K562 (cell line): ENCODE results near the gene PTPN11. TPM values are rescaled to one million over a fixed set of nuclear protein-coding genes. Genes with fewer than 3 reads are reported as not detected.

Source experiments
- ATAC-seq: fragments of 200-7000 bp; cut with Tn5 transposase; 3 replicates; pipeline ENCODE4 v1.9.1; 2020; ENCODE audit warnings: moderate library complexity
- BruUV-seq: library from RNA; stranded (reverse); fragments of 400-500 nt; replicated peaks from 2 replicates; lab custom pipeline; 2021; lab: Mats Ljungman, UMichigan
- CTCF ChIA-PET: fragments of 300-600 bp; formaldehyde crosslinking; extraction: SDS; loops from one replicate; lab custom pipeline; 2021; ENCODE audit warnings: low intra/inter-chr PET ratio; lab: Yijun Ruan, JAX
- POLR2A ChIA-PET: fragments of 300-600, 350-650 bp; sonication (Branson Sonifier 250); formaldehyde crosslinking; extraction: SDS; loops from one replicate; lab custom pipeline; 2021; ENCODE audit warnings: antibody characterized with exemption, inconsistent platforms; lab: Yijun Ruan, JAX
- DNase-seq, 4 experiments: peaks; one replicate each; pipeline versions ENCODE4 v3.0.0 to v3.0.0-alpha.2; 2011 to 2018; ENCODE audit warnings: low spot score in 3 of 4, mixed read lengths in 3 of 4; ENCODE audit errors: extremely low read depth in 1 of 4
- FAIRE-seq: peaks from 2 replicates; lab custom pipeline; 2011; peaks lifted over from hg19 to GRCh38; lab: Jason Lieb, UNC
- H2AFZ ChIP-seq: 2 replicates; pipeline ENCODE4 v1.6.0; 2011; ENCODE audit warnings: low read depth, low read length, control low read depth, inconsistent platforms
- H3K27ac ChIP-seq: fragments of 200-600 bp; 3 replicates; pipeline ENCODE4 v1.8.0; 2011; ENCODE audit warnings: low read depth, mild to moderate bottlenecking, control low read depth, inconsistent platforms, low read length, moderate library complexity, mixed read lengths; ENCODE audit errors: extremely low read depth
- H3K27me3 ChIP-seq, 2 experiments: fragments of 300-600 bp in 1 of 2; 2 replicates in 1 of 2; 3 replicates in 1 of 2; pipeline versions ENCODE4 v1.6.0 to v1.8.0; 2011; ENCODE audit warnings: inconsistent platforms in 2 of 2, low read length in 2 of 2, mild to moderate bottlenecking in 1 of 2, mixed read lengths in 1 of 2, moderate library complexity in 1 of 2; ENCODE audit not compliant: control insufficient read depth in 2 of 2, insufficient read depth in 2 of 2
- H3K36me3 ChIP-seq: fragments of 300-600 bp; 3 replicates; pipeline ENCODE4 v1.8.0; 2011; ENCODE audit warnings: mild to moderate bottlenecking, low read length, inconsistent platforms; ENCODE audit not compliant: control insufficient read depth, insufficient read depth
- H3K4me1 ChIP-seq, 2 experiments: fragments of 200-600 bp in 1 of 2; replicated peaks in 1 of 2; 2 replicates in 1 of 2; 3 replicates in 1 of 2; pipeline versions ENCODE4 v1.5.1 to v1.8.0; 2011; ENCODE audit warnings: inconsistent platforms in 2 of 2, low read length in 2 of 2, mild to moderate bottlenecking in 1 of 2, mixed read lengths in 1 of 2, moderate library complexity in 1 of 2; ENCODE audit not compliant: control insufficient read depth in 2 of 2, insufficient read depth in 2 of 2
- H3K4me2 ChIP-seq: 2 replicates; pipeline ENCODE4 v1.6.1; 2011; ENCODE audit warnings: low read length, control low read depth, inconsistent platforms, mixed read lengths; ENCODE audit not compliant: insufficient read depth
- H3K4me3 ChIP-seq: fragments of 200-600 bp; sonication (generic), shearing (Covaris generic); 2 replicates; pipeline ENCODE4 v1.5.1; 2016; ENCODE audit warnings: control low read depth, inconsistent platforms
- H3K79me2 ChIP-seq: fragments of 200-600 bp; 3 replicates; pipeline ENCODE4 v1.8.0; 2011; ENCODE audit warnings: low read length, inconsistent platforms; ENCODE audit not compliant: control insufficient read depth, insufficient read depth
- H3K9ac ChIP-seq, 2 experiments: 2 replicates each; pipeline versions ENCODE4 v1.6.0 to v1.6.1; 2011; ENCODE audit warnings: low read depth in 2 of 2, low read length in 2 of 2, control low read depth in 1 of 2, inconsistent platforms in 1 of 2, mild to moderate bottlenecking in 1 of 2, mixed read lengths in 1 of 2; ENCODE audit not compliant: insufficient read depth in 1 of 2
- H3K9me1 ChIP-seq: one replicate; pipeline ENCODE4 v1.6.0; 2011; ENCODE audit warnings: inconsistent platforms, mild to moderate bottlenecking, low read length, moderate library complexity; ENCODE audit not compliant: control insufficient read depth, insufficient read depth
- H3K9me3 ChIP-seq: replicated peaks from 2 replicates; pipeline ENCODE4 v1.5.1; 2011; ENCODE audit warnings: low read depth, low read length, inconsistent platforms; ENCODE audit not compliant: control insufficient read depth, insufficient read depth
- H4K20me1 ChIP-seq: replicated peaks from 2 replicates; pipeline ENCODE4 v1.6.1; 2011; ENCODE audit warnings: low read length, inconsistent platforms, mixed read lengths; ENCODE audit not compliant: control insufficient read depth, insufficient read depth
- BRD4 ChIP-seq: fragments of 200-600 bp; sonication (generic); IDR thresholded peaks from 2 replicates; pipeline ENCODE4 v1.6.1; 2017; ENCODE audit warnings: inconsistent platforms
- CCNT2 ChIP-seq: IDR thresholded peaks from 2 replicates; pipeline ENCODE4 v1.6.1; 2011; ENCODE audit warnings: borderline replicate concordance, low read depth, mild to moderate bottlenecking, moderate library complexity, mixed read lengths, low read length; ENCODE audit not compliant: insufficient read length; ENCODE audit errors: extremely low read depth
- EP400 ChIP-seq: fragments of 450-650 bp; IDR thresholded peaks from 2 replicates; pipeline ENCODE4 v1.6.1; 2017; ENCODE audit warnings: antibody characterized with exemption, mild to moderate bottlenecking, moderate library complexity
- GATA2 ChIP-seq: sonication (generic); formaldehyde crosslinking; IDR thresholded peaks from 2 replicates; pipeline ENCODE4 v1.4.0; 2020; ENCODE audit warnings: mild to moderate bottlenecking, missing genetic modification reagents
- IFI16 ChIP-seq: fragments of 250-450 bp; sonication (Bioruptor Pico); IDR thresholded peaks from 2 replicates; pipeline ENCODE4 v2.1.2; 2022; ENCODE audit warnings: mild to moderate bottlenecking, inconsistent platforms
- MECOM ChIP-seq: fragments of 250-450 bp; sonication (Bioruptor Pico); IDR thresholded peaks from 2 replicates; pipeline ENCODE4 v1.8.0; 2022; ENCODE audit warnings: inconsistent platforms
- NELFE ChIP-seq: IDR thresholded peaks from 2 replicates; pipeline ENCODE4 v1.6.1; 2011; ENCODE audit warnings: mild to moderate bottlenecking; ENCODE audit not compliant: insufficient read depth, insufficient read length
- PBX2 ChIP-seq, 2 experiments: IDR thresholded peaks in 1 of 2; conservative IDR thresholded peaks in 1 of 2; 2 replicates each; pipeline ENCODE4 v1.6.1; 2016; ENCODE audit warnings: low read depth in 2 of 2, mild to moderate bottlenecking in 1 of 2, missing compliant biosample characterization in 1 of 2, missing genetic modification characterization in 1 of 2, moderate library complexity in 1 of 2
- PHB2 ChIP-seq: fragments of 450-650 bp; IDR thresholded peaks from 2 replicates; pipeline ENCODE4 v1.6.1; 2017; ENCODE audit warnings: low read depth
- POLR2A ChIP-seq: fragments of 450-650 bp; conservative IDR thresholded peaks from 2 replicates; pipeline ENCODE4 v1.6.1; 2016
- WHSC1 ChIP-seq: IDR thresholded peaks from one replicate; pipeline ENCODE4 v1.6.1; 2012; ENCODE audit warnings: low read length, control low read depth, inconsistent platforms
- ZNF551 ChIP-seq: fragments of 250-450 bp; sonication (Bioruptor Pico); IDR thresholded peaks from 2 replicates; pipeline ENCODE4 v1.5.0; 2021; ENCODE audit warnings: mild to moderate bottlenecking, moderate library complexity
- ZNF707 ChIP-seq: fragments of 250-450 bp; sonication (Bioruptor Pico); conservative IDR thresholded peaks from 2 replicates; pipeline ENCODE4 v1.8.0; 2022; ENCODE audit warnings: inconsistent platforms, mild to moderate bottlenecking, moderate library complexity
- WGBS: fragments of 100-300 bp; shearing (Covaris generic); methylation state at CpG from one replicate; pipeline ENCODE4 v1.1.6; 2016; ENCODE audit warnings: low coverage, mixed read lengths; ENCODE audit not compliant: insufficient coverage; ENCODE audit errors: missing lambda C conversion rate; 5-methylcytosine and 5-hydroxymethylcytosine counted together
- in situ Hi-C: fragments of 300-500 bp; cut with MboI; formaldehyde crosslinking; loops from 4 replicates; pipeline ENCODE4 v1.15.0; 2018; ENCODE audit warnings: inconsistent platforms, mixed read lengths
- intact Hi-C: fragments of 100-400 bp; cut with micrococcal nuclease; formaldehyde crosslinking; loops from 2 replicates; pipeline ENCODE4 v1.14.2; 2022
- polyA plus RNA-seq, 8 experiments: library from polyadenylated mRNA; depleted of rRNA in 4 of 8; stranded (reverse) in 5 of 8; unstranded in 3 of 8; fragments of >200 nt; fragmentation: Nextera tagmentation in 2 of 8; fragmentation: Illumina TruSeq in 1 of 8; extraction: Ambion mirVana in 2 of 8; extraction: Trizol in 1 of 8; gene quantifications; 2 replicates each; pipeline versions ENCODE4 v1.2.1 to v1.2.3, GENCODE V29; 2011 to 2014; ENCODE audit warnings: inconsistent platforms in 1 of 8, missing spikeins in 1 of 8
- total RNA-seq, 7 experiments: library from RNA; depleted of rRNA in 6 of 7; stranded (reverse); fragments of >200 nt in 6 of 7; fragmentation: Illumina TruSeq in 2 of 7; extraction: Trizol in 2 of 7; gene quantifications; 2 replicates each; pipeline versions ENCODE4 v1.2.1 to v1.2.3, GENCODE V29; 2011 to 2021; ENCODE audit warnings: low replicate concordance in 1 of 7
- TF ChIP-seq, protein P1 (sequence below): fragments of 450-650 bp; conservative IDR thresholded peaks from 2 replicates; pipeline ENCODE4 v1.6.1; 2016; ENCODE audit warnings: missing genetic modification characterization, low read depth, mild to moderate bottlenecking, control low read depth, missing compliant biosample characterization
- TF ChIP-seq, protein P2 (sequence below): fragments of 450-650 bp; IDR thresholded peaks from 2 replicates; pipeline ENCODE4 v1.6.1; 2018; ENCODE audit warnings: mild to moderate bottlenecking, low read depth; ENCODE audit not compliant: partially characterized antibody
- TF ChIP-seq, protein P3 (sequence below): sonication (generic); formaldehyde crosslinking; IDR thresholded peaks from 2 replicates; pipeline ENCODE4 v1.8.0; 2022; ENCODE audit warnings: mild to moderate bottlenecking, missing genetic modification reagents

Gene PTPN11
- total and polyA plus RNA-seq, 9 of the 15 experiments (the other 6 are each of a cell fraction or from before 2014, with no cell fraction given), result 22.5 to 126 (median 79.7) TPM

- Histone ChIP-seq H3K36me3 (peaks cover 3% of the 10 kb centered on the region; the same call in 2 of the 3 replicates), H3K9me3 (peaks cover 4% of the 10 kb centered on the region), H2AFZ (no peak overlapping the region), H3K4me3 (no peak overlapping the region), H3K27ac (no peak overlapping the region), H3K9me1 (no peaks in the 10 kb centered on the region), H3K79me2 (peaks cover 85% of the 10 kb centered on the region), H3K27me3 (no peaks in the 10 kb centered on the region), H3K4me1 (peaks cover 23 to 24% of the 10 kb centered on the region in 2 experiments), H3K4me2 (no peak overlapping the region), H3K9ac (no peak overlapping the region), H4K20me1 (no peaks in the 10 kb centered on the region)
- BruUV-seq, result no TSS peak
- in situ Hi-C loops, result no loop called here
- FAIRE-seq (no peak), ATAC-seq (peak; percentile 27; the same call in 1 of the 3 replicates), DNase-seq (no peak)
- POLR2A ChIA-PET, result interaction anchor here (0.7 kb wide), 1 partner anchor 1004 kb away, joined by 3 read pairs; no protein-coding TSS in a partner anchor
- intact Hi-C loops, result no loop called here
- no peak for TF ChIP-seq ZNF707
- no peak for TF ChIP-seq PHB2
- TF ChIP-seq, protein P1, sequence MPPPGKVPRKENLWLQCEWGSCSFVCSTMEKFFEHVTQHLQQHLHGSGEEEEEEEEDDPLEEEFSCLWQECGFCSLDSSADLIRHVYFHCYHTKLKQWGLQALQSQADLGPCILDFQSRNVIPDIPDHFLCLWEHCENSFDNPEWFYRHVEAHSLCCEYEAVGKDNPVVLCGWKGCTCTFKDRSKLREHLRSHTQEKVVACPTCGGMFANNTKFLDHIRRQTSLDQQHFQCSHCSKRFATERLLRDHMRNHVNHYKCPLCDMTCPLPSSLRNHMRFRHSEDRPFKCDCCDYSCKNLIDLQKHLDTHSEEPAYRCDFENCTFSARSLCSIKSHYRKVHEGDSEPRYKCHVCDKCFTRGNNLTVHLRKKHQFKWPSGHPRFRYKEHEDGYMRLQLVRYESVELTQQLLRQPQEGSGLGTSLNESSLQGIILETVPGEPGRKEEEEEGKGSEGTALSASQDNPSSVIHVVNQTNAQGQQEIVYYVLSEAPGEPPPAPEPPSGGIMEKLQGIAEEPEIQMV (tag), result no peak
- no peak for TF ChIP-seq GATA2
- TF ChIP-seq EP400, result no peak
- no peak for TF ChIP-seq WHSC1
- no peak for TF ChIP-seq BRD4
- TF ChIP-seq, protein P2, sequence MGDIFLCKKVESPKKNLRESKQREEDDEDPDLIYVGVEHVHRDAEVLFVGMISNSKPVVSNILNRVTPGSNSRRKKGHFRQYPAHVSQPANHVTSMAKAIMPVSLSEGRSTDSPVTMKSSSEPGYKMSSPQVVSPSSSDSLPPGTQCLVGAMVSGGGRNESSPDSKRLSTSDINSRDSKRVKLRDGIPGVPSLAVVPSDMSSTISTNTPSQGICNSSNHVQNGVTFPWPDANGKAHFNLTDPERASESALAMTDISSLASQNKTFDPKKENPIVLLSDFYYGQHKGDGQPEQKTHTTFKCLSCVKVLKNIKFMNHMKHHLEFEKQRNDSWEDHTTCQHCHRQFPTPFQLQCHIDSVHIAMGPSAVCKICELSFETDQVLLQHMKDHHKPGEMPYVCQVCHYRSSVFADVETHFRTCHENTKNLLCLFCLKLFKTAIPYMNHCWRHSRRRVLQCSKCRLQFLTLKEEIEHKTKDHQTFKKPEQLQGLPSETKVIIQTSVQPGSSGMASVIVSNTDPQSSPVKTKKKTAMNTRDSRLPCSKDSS, result no peak
- TF ChIP-seq POLR2A, result no peak
- no peak for TF ChIP-seq IFI16 (CRISPR knock-in tag)
- no peak for TF ChIP-seq PBX2 (CRISPR knock-in tag; IDR thresholded peaks at IDR 0.05; ENCODE audit: low read depth)
- no peak for TF ChIP-seq PBX2 (tag; conservative IDR thresholded peaks at IDR 0.05; ENCODE audit: low read depth)
- no peak for TF ChIP-seq MECOM (CRISPR knock-in tag)
- TF ChIP-seq, protein P3, sequence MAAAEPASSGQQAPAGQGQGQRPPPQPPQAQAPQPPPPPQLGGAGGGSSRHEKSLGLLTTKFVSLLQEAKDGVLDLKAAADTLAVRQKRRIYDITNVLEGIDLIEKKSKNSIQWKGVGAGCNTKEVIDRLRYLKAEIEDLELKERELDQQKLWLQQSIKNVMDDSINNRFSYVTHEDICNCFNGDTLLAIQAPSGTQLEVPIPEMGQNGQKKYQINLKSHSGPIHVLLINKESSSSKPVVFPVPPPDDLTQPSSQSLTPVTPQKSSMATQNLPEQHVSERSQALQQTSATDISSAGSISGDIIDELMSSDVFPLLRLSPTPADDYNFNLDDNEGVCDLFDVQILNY, result no peak
- no peak for TF ChIP-seq NELFE
- TF ChIP-seq ZNF551 (CRISPR knock-in tag), result no peak
- TF ChIP-seq CCNT2, result no peak
- CTCF ChIA-PET, result no interaction called here
- WGBS, result 11% methylated on average over 1 of the region's 1 CpG
These were observed 48.5 kb upstream of the PTPN11 start for GRCh38 chr12:112370199-112370598.
